ENCODE data around the gene TLL2. TPM values are rescaled to one million over a fixed set of nuclear protein-coding genes. Genes with fewer than 3 reads are reported as not detected.
A peak's percentile ranks its signal among the peaks of the same experiment; 100 is the strongest.

TLL2 gene
- total and polyA plus RNA-seq, 2 experiments from 2014 or later, result 2.6 to 3.0 TPM

DNA sequence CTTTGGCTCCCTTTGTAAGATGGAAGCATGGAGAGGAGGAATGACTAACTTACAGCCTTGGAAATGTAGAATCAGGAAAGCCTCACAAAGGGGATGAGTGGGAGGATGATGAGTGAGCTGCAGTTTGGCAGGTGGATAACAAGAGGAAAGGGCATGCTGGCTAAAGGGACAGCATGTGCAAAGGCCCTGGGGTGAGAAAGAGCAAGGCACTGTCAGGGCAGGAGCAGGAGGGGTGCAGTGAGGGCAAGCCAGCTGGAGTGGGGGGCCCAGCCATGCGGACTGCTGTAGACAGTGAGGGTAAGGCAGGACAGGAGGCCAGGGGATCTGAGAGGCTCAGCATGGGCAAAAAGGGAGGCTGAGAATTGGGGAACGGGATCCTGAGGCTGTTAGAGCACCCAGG lies 20.5 kb downstream of the TLL2 start:
- ATAC-seq (no peak), DNase-seq (ENCODE audit: low spot score) (no peak)
- no peak overlapping the region for H3K27ac Mint-ChIP-seq
- no peaks in the 10 kb centered on the region for H4K20me1 ChIP-seq (replicated peaks; ENCODE audit: insufficient read depth)
- H3K9me2 ChIP-seq (ENCODE audit: insufficient read depth), result no peaks in the 10 kb centered on the region
- H3F3A ChIP-seq (replicated peaks; ENCODE audit: low read depth), result no peaks in the 10 kb centered on the region
- H3K9me3 Mint-ChIP-seq, result no peaks in the 10 kb centered on the region
- TF ChIP-seq POLR2AphosphoS5 (IDR thresholded peaks at IDR 0.05; ENCODE audit: low read depth), result no peak
- TF ChIP-seq, protein P1, sequence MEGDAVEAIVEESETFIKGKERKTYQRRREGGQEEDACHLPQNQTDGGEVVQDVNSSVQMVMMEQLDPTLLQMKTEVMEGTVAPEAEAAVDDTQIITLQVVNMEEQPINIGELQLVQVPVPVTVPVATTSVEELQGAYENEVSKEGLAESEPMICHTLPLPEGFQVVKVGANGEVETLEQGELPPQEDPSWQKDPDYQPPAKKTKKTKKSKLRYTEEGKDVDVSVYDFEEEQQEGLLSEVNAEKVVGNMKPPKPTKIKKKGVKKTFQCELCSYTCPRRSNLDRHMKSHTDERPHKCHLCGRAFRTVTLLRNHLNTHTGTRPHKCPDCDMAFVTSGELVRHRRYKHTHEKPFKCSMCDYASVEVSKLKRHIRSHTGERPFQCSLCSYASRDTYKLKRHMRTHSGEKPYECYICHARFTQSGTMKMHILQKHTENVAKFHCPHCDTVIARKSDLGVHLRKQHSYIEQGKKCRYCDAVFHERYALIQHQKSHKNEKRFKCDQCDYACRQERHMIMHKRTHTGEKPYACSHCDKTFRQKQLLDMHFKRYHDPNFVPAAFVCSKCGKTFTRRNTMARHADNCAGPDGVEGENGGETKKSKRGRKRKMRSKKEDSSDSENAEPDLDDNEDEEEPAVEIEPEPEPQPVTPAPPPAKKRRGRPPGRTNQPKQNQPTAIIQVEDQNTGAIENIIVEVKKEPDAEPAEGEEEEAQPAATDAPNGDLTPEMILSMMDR (conservative IDR thresholded peaks at IDR 0.05; ENCODE audit: low read depth in 2 of 2), result no peak
- no peak for TF ChIP-seq CREB1 (CRISPR knock-in tag; IDR thresholded peaks at IDR 0.05; ENCODE audit: low read depth)
- TF ChIP-seq, protein P2, sequence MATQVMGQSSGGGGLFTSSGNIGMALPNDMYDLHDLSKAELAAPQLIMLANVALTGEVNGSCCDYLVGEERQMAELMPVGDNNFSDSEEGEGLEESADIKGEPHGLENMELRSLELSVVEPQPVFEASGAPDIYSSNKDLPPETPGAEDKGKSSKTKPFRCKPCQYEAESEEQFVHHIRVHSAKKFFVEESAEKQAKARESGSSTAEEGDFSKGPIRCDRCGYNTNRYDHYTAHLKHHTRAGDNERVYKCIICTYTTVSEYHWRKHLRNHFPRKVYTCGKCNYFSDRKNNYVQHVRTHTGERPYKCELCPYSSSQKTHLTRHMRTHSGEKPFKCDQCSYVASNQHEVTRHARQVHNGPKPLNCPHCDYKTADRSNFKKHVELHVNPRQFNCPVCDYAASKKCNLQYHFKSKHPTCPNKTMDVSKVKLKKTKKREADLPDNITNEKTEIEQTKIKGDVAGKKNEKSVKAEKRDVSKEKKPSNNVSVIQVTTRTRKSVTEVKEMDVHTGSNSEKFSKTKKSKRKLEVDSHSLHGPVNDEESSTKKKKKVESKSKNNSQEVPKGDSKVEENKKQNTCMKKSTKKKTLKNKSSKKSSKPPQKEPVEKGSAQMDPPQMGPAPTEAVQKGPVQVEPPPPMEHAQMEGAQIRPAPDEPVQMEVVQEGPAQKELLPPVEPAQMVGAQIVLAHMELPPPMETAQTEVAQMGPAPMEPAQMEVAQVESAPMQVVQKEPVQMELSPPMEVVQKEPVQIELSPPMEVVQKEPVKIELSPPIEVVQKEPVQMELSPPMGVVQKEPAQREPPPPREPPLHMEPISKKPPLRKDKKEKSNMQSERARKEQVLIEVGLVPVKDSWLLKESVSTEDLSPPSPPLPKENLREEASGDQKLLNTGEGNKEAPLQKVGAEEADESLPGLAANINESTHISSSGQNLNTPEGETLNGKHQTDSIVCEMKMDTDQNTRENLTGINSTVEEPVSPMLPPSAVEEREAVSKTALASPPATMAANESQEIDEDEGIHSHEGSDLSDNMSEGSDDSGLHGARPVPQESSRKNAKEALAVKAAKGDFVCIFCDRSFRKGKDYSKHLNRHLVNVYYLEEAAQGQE (IDR thresholded peaks at IDR 0.05; ENCODE audit: unreplicated experiment), result no peak
- no peaks in the 10 kb centered on the region for H3K36me3 ChIP-seq (ENCODE audit: insufficient read depth)
- H3K4me1 ChIP-seq (ENCODE audit: insufficient read depth), result no peaks in the 10 kb centered on the region
- no peak overlapping the region for H3K27ac ChIP-seq (ENCODE audit: low read depth)
- no peak overlapping the region for H3K4me3 ChIP-seq
- no peaks in the 10 kb centered on the region for H3K79me2 ChIP-seq (replicated peaks; ENCODE audit: insufficient read depth)
- H3K27me3 ChIP-seq (ENCODE audit: insufficient read depth), result no peaks in the 10 kb centered on the region
- peaks cover 6% of the 10 kb centered on the region for H3K27me3 Mint-ChIP-seq (ENCODE audit: insufficient read depth, low read depth, poor library complexity)
- no peak overlapping the region for H2AFZ ChIP-seq
- H3K4me2 ChIP-seq, result no peak overlapping the region
- H3K4me3 Mint-ChIP-seq, result no peak overlapping the region
- peaks cover 10% of the 10 kb centered on the region for H3K4me1 Mint-ChIP-seq
- no peaks in the 10 kb centered on the region for H3K36me3 Mint-ChIP-seq (ENCODE audit: low read depth)

DNA sequence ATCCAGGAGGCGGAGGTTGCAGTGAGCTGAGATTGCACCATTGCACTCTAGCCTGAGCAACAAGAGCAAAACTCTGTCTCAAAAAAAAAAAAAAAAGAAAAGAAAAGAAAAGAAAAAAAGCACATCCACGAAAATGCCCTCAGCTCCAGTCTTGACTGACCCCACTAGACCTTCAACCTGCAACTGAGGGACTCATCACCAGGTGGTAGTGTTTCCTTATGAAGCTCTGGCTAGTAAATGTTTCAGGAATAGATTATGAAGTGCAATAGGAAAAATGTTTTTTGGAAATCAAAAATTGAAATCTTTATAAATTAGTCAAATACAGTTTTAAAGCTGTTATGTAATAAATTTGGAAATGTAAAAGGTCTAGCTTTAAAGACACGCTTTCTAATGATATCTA lies 22.4 kb downstream of the TLL2 start:
- H3K36me3 Mint-ChIP-seq (ENCODE audit: low read depth), result no peaks in the 10 kb centered on the region
- Histone ChIP-seq H3K27ac (ENCODE audit: low read depth) (no peak overlapping the region), H2AFZ (no peak overlapping the region), H3K36me3 (ENCODE audit: insufficient read depth) (no peaks in the 10 kb centered on the region), H3F3A (replicated peaks; ENCODE audit: low read depth) (no peaks in the 10 kb centered on the region), H3K79me2 (replicated peaks; ENCODE audit: insufficient read depth) (no peaks in the 10 kb centered on the region), H4K20me1 (replicated peaks; ENCODE audit: insufficient read depth) (no peaks in the 10 kb centered on the region), H3K27me3 (ENCODE audit: insufficient read depth) (no peaks in the 10 kb centered on the region), H3K4me3 (no peak overlapping the region), H3K4me1 (ENCODE audit: insufficient read depth) (no peaks in the 10 kb centered on the region), H3K4me2 (no peak overlapping the region), H3K9me2 (ENCODE audit: insufficient read depth) (no peaks in the 10 kb centered on the region)
- DNase-seq (ENCODE audit: low spot score) (peak; percentile 50), ATAC-seq (peak; percentile 68)
- H3K9me3 Mint-ChIP-seq, result no peaks in the 10 kb centered on the region
- H3K27ac Mint-ChIP-seq, result no peak overlapping the region
- TF ChIP-seq, protein P1 (conservative IDR thresholded peaks at IDR 0.05; ENCODE audit: low read depth in 2 of 2), result peak; percentile 68 to 73
- TF ChIP-seq ZNF331 (CRISPR knock-in tag; IDR thresholded peaks at IDR 0.05; ENCODE audit: low read depth) (no peak), POLR2AphosphoS5 (IDR thresholded peaks at IDR 0.05; ENCODE audit: low read depth) (no peak)
- no peak overlapping the region for H3K4me3 Mint-ChIP-seq
- H3K4me1 Mint-ChIP-seq, result peaks cover 10% of the 10 kb centered on the region
- peaks cover 14% of the 10 kb centered on the region for H3K27me3 Mint-ChIP-seq (ENCODE audit: insufficient read depth, low read depth, poor library complexity)
